Muscle layer of duodenum (tissue), 2 donors: Measurements from ENCODE around the gene QRFP.

ENCODE experiments used
- H3K27ac ChIP-seq: one replicate; pipeline ENCODE4 v1.7.0; 2013; ENCODE audit warnings: mild to moderate bottlenecking, low read length
- H3K27me3 ChIP-seq: one replicate; pipeline ENCODE4 v1.7.0; 2013; ENCODE audit warnings: low read depth, mild to moderate bottlenecking, control low read depth, low read length
- H3K36me3 ChIP-seq, 2 donors: one replicate each; pipeline ENCODE4 v1.7.0; 2013; ENCODE audit warnings: low read length in 2 of 2, control low read depth in 1 of 2, mild to moderate bottlenecking in 1 of 2; ENCODE audit not compliant: insufficient read depth in 2 of 2, control insufficient read depth in 1 of 2
- H3K4me1 ChIP-seq, 2 donors: one replicate each; pipeline ENCODE4 v1.7.0; 2013; ENCODE audit warnings: low read length in 2 of 2, mild to moderate bottlenecking in 2 of 2, control low read depth in 1 of 2, moderate library complexity in 1 of 2; ENCODE audit not compliant: insufficient read depth in 2 of 2, control insufficient read depth in 1 of 2
- H3K4me3 ChIP-seq, 2 donors: one replicate each; pipeline ENCODE4 v1.7.0; 2013; ENCODE audit warnings: low read length in 2 of 2, low read depth in 1 of 2, mild to moderate bottlenecking in 1 of 2
- H3K9me3 ChIP-seq, 2 donors: one replicate each; pipeline ENCODE4 v1.7.0; 2013; ENCODE audit warnings: low read length in 2 of 2, control low read depth in 1 of 2, mild to moderate bottlenecking in 1 of 2; ENCODE audit not compliant: control insufficient read depth in 1 of 2
- donor health status: healthy.

Gene QRFP

DNA sequence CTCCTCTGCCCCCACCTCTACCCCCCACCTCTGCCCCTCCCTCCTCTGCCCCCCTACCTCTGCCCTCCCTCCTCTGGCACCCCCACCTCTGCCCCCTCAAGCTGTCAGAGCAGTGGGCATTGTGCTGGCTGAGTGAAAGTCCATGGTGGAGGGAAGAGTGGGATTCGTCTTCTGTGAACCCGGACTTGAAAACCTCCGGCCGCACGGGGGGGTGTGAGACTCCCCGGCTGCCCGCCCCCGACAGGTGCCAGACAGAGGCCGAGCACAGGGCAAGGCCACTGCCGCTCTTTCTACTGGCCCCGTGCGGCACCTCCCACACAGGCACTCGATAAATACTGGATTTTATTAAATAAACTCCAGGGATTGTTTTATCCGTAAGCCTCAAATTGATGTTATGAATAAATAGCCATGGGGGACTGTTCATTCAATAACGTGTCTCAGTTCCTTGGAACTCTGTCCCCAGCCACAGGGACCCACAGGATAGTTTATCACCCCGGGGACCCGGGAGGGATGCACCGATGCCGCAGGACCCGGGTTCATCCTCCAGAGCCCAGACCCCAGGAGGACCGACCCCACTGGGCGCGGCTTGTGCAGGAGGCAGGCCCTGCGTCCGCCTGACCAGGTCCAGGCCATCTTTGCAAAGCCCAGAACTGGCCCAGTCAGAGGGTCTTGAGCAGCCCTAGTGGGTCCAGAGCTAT, 2.6 kb upstream of the QRFP start:
- H3K4me3 ChIP-seq = no peak overlapping the region
- no peaks in the 10 kb centered on the region for H3K36me3 ChIP-seq
- H3K4me1 ChIP-seq = peaks cover 0 to 2% of the 10 kb centered on the region in 2 donors
- H3K27me3 ChIP-seq = no peaks in the 10 kb centered on the region
- no peak overlapping the region for H3K27ac ChIP-seq
- no peaks in the 10 kb centered on the region for H3K9me3 ChIP-seq

DNA sequence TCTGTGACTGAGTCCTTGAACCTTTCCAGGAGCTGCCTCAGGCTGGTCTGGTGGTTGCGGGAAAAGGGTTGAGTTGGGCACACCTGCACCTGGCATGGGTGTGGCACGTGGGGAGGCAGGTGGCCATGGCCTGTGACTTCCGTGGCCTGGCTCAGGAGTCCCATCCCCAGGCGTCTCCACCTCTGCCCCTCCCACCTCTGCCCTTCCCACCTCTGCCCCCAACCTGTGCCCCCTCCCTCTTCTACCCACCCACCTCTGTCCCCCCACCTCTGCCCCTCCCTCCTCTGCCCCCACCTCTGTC, 1.9 kb upstream of the QRFP start:
- no peak overlapping the region for H3K27ac ChIP-seq
- H3K36me3 ChIP-seq = peaks cover 0 to under 1% of the 10 kb centered on the region in 2 donors
- no peaks in the 10 kb centered on the region for H3K27me3 ChIP-seq
- peaks cover 0 to 9% of the 10 kb centered on the region in 2 donors for H3K4me1 ChIP-seq
- no peak overlapping the region for H3K4me3 ChIP-seq
- no peaks in the 10 kb centered on the region for H3K9me3 ChIP-seq

DNA sequence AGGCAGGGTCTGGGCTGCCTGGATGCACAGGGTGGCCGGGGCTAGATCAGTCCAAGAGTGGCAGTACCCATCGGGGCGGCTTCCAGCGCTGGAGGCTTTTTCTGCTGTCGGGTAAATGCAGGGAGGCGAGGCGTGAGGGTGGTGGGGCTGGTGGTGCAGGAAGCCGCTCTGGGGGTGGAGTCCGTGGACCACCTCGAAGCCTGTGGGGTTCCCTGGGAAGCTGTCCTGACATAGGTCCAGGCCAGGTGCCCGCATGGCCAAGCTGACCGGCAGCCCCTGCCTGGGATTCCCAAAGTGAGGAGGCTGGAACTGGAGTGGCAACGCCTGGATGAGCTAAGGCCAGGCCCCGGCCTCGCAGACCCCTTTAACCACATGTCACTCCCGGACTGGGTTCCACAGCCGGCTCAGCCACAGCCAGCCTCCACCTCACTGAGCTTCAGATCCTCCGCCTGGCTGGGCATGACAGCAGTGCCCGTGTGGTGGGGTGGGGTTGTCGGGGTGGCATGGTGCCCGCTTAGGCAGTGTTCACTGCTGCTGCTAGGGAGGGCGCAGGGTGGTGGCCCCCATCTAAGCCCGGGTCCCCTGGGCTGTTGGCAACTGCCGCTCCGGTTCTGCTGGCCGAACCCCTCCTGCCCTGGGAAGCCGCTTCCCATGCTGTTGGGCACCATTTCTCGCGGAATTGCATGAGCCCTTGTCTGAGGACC, 1.4 kb upstream of the QRFP start:
- Histone ChIP-seq H3K9me3 (no peaks in the 10 kb centered on the region), H3K36me3 (peaks cover 3 to 5% of the 10 kb centered on the region in 2 donors), H3K4me1 (peaks cover 0 to 14% of the 10 kb centered on the region in 2 donors), H3K4me3 (no peak overlapping the region), H3K27ac (no peak overlapping the region), H3K27me3 (no peaks in the 10 kb centered on the region)

DNA sequence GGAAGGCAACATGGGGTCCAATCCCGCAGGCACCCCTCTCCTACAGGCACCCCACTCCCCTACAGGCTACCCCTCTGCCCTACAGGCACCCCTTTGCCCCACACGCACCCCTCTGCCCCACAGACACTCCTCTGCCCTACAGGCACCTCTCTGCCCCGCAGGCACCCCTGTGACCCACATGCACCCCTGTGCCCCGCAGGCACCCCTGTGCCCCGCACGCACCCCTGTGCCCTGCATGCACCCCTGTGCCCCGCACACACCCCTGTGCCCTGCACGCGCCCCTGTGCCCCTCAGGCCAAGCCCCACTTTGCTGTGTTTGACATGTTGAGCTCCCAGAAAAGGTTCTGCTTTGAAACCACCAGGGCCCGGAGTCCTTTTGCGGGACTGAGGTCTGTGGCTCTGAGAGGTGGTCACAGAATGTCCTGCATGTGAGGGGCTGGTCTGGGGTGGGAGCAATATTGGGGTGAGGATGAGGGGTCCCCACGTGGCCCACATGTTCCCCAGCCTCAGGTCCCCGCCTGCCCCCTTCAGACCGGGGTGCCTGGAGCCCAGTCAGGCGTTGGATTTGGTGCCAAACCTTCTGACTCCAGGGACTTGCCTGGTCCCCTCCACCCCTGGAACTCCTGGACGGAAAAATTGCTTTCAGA, 616 bp upstream of the QRFP start:
- no peak overlapping the region for H3K27ac ChIP-seq
- peaks cover 9 to 12% of the 10 kb centered on the region in 2 donors for H3K36me3 ChIP-seq
- H3K9me3 ChIP-seq = no peaks in the 10 kb centered on the region
- H3K4me1 ChIP-seq = peaks cover 0 to 15% of the 10 kb centered on the region in 2 donors
- H3K4me3 ChIP-seq = no peak overlapping the region
- no peaks in the 10 kb centered on the region for H3K27me3 ChIP-seq

DNA sequence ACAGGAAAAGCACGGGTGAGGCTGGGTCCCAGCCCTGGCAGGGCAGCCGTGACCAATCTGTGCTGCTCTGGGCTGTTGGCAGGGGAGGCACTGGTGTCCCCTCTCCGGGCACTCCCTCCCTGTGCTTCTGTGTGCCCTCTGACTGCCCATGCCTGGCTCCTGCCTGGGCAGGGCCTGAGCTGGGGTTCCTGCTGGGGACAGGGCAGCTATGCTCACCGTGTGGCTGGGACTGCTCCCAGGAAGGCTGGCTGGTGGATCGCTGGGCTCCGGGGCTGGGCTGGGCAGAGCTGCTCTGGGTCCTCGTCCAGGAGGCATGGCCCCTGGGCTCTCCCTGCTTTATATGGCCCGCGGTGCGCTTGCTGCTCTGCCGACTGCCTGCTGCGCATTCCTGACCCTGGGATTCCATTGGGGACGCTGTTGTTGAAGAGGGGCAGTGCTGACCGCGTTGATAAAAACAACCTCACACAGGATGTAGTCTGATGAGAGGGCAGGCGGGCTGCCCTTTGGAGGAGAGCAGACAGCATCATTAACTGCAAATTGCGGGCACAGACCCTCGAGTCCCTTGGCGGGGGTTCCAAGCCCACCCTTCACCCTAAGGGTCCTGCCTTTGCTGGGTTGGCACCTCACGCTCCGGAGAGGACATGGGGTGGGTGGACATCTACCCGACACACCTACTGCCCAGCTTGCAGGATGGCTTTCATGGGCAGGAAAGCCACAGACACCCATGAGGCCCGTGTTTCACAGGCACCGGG, 955 bp downstream of the QRFP start:
- H3K4me1 ChIP-seq = peaks cover 0 to 15% of the 10 kb centered on the region in 2 donors
- H3K36me3 ChIP-seq = peaks cover 11 to 22% of the 10 kb centered on the region in 2 donors
- H3K4me3 ChIP-seq = no peak overlapping the region

DNA sequence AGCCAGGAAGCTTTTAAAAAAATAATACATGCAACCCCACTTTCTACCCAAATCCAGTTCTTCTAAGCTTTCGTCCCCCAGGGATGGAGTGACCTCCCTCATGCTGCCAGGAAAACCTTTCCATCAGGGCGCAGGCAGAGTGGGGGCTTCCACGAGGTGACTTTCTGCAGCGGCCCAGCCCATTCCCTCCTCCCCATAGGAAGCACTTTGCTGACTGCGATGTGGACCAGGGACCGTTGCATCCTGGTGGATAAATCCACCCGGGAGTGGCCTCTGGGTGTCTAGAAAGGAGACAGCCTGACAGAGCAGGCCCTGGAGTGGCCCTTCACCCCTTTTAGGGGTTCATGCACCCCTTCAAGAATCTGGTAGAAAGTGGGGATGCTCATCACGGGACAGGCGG, 1.6 kb downstream of the QRFP start:
- Histone ChIP-seq H3K4me1 (peaks cover 0 to 15% of the 10 kb centered on the region in 2 donors), H3K27ac (no peak overlapping the region), H3K4me3 (no peak overlapping the region), H3K9me3 (no peaks in the 10 kb centered on the region), H3K36me3 (peaks cover 18 to 28% of the 10 kb centered on the region in 2 donors), H3K27me3 (no peaks in the 10 kb centered on the region)

More for the DNA sequence above, 955 bp downstream of the QRFP start:
- H3K9me3 ChIP-seq = no peaks in the 10 kb centered on the region
- H3K27ac ChIP-seq = no peak overlapping the region
- H3K27me3 ChIP-seq = no peaks in the 10 kb centered on the region

DNA sequence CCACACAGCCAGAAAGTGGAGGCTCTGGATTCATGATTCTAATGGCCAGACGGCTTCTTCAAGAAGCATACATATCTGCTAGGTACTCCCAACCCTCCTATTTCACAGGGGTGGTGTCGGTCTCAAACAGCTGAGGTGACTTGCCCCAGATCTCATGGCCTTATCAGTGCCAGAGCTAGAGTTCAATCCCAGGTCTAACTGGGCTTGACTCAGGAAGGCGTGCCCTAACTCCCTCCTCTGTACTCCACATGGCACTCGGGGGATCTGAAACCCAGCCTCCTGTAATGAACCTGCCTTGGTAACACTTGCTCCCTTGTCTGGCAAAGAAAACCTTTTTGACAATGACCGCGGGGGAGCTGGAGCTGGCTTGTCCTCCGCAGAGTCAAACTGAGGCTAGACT, 2.1 kb downstream of the QRFP start:
- H3K4me1 ChIP-seq = peaks cover 0 to 15% of the 10 kb centered on the region in 2 donors
- no peaks in the 10 kb centered on the region for H3K9me3 ChIP-seq
- peaks cover 19 to 32% of the 10 kb centered on the region in 2 donors for H3K36me3 ChIP-seq
- no peak overlapping the region for H3K27ac ChIP-seq
- no peak overlapping the region for H3K4me3 ChIP-seq
- no peaks in the 10 kb centered on the region for H3K27me3 ChIP-seq

DNA sequence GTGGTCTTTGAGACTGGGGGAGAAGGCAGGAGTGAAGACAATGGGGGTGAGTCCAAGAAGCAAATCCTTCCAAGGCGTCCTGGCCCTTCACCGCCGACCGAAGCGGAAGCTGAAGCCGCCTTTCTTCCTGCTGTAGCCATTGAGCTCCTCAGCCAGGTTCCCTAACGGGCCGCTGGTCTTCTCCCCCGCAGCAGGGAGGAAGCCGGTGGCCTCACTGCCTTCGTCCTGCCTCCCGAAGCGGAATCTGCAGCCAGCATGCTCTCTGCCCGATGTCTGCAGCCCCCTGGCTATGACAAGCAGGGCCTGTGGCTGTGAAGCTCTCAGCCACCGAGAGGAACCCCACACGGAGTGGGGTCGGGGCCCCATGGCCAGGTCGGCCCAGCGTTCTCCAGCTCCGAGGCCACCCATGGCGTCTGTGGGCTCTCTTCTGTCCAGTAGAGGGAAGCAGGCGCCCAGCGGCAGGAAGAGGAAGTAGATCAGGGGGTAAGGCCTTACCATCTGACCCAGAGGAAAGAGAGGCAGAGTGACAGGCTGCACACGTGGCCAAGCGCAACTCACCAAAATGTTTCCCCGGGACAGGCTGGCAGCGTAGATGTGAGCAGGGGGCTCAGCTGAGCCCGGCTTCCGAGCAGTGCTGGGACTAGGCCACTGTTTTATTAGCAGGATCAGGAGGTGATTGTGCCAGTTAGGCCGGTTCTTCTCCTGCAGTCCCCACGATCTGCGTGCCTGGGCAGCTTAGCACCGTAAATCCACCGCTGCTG, 3.1 kb downstream of the QRFP start:
- Histone ChIP-seq H3K4me3 (no peak overlapping the region), H3K9me3 (no peaks in the 10 kb centered on the region), H3K27me3 (no peaks in the 10 kb centered on the region), H3K36me3 (peaks cover 23 to 38% of the 10 kb centered on the region in 2 donors), H3K27ac (no peak overlapping the region), H3K4me1 (peaks cover 0 to 15% of the 10 kb centered on the region in 2 donors)

DNA sequence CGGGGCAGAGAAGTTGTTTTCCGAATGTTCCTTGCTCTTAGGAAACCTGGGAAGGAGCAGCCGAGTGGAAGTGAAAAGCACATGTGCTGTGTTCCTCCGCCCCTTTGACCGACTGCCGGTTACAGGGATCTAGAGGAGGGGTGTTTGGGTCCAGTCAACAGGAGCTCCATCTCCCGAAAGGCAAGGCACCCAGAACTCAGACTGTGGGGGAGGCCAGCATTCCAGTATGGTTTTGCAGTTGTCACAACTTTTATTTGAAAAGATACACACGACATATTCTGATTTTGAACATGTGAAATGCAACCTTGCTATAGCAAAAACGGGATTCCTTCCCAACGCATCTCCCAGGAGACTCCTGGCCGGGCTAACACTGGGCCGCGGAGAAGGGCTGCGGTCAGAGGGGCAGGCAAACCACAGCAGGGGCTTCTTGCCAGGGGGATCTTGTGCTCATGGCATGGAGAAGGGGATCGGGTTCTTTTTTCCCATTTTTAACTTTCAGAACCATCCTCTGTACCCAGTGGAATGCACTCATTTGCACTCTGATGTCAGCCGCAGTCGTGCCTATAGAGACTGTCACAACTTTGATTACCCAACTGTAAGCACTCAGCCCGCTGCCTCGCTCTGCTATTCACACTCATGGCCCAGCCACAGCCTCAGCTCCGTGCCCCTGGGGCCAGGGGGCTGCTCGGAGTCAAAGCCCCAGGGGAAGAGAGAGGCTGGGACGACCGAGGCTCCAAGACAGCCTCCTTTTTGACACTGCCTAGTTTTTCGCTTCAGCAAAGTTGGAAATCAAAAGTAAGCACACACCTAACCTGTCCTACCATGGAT, 3.9 kb downstream of the QRFP start:
- Histone ChIP-seq H3K27me3 (no peaks in the 10 kb centered on the region), H3K4me1 (peaks cover 0 to 17% of the 10 kb centered on the region in 2 donors), H3K9me3 (no peaks in the 10 kb centered on the region), H3K27ac (no peak overlapping the region), H3K4me3 (no peak overlapping the region), H3K36me3 (peaks cover 32 to 46% of the 10 kb centered on the region in 2 donors)
